Panc1 (cell line): ENCODE data around the gene RETNLB. TPM values are rescaled to one million over a fixed set of nuclear protein-coding genes. Genes with fewer than 3 reads are reported as not detected.

ENCODE experiments used
- ATAC-seq: fragments of 200-7000 bp; cut with Tn5 transposase; 2 replicates; pipeline ENCODE4 v1.9.1; 2020; ENCODE audit warnings: mild to moderate bottlenecking, moderate library complexity
- BruUV-seq: library from RNA; stranded (reverse); fragments of 400-500 nt; replicated peaks from 2 replicates; lab custom pipeline; 2021; lab: Mats Ljungman, UMichigan
- CTCF ChIA-PET: fragments of 300-600 bp; sonication (Branson Sonifier 250); formaldehyde crosslinking; loops from one replicate; lab custom pipeline; 2022; ENCODE audit warnings: antibody characterized with exemption; lab: Charles Lee
- POLR2A ChIA-PET: fragments of 300-600 bp; sonication (Branson Sonifier 250); formaldehyde crosslinking; loops from one replicate; lab custom pipeline; 2022; ENCODE audit warnings: antibody characterized with exemption; lab: Charles Lee
- DNase-seq: peaks from one replicate; pipeline ENCODE4 v3.0.0-alpha.2; 2010; ENCODE audit warnings: low read depth, low spot score
- H3K27ac ChIP-seq: 2 replicates; pipeline ENCODE4 v1.5.1; 2011; ENCODE audit warnings: mild to moderate bottlenecking, low read length, inconsistent platforms
- H3K27me3 ChIP-seq: fragments of 200-500 bp; sonication (Bioruptor generic); 2 replicates; pipeline ENCODE4 v1.6.0; 2014; ENCODE audit warnings: low read length, inconsistent platforms; ENCODE audit not compliant: control insufficient read depth, insufficient read depth
- H3K36me3 ChIP-seq: fragments of 200-500 bp; sonication (Bioruptor generic); 2 replicates; pipeline ENCODE4 v1.5.1; 2014; ENCODE audit warnings: inconsistent platforms, mild to moderate bottlenecking, low read length, moderate library complexity; ENCODE audit not compliant: control insufficient read depth, insufficient read depth
- H3K4me1 ChIP-seq: 2 replicates; pipeline ENCODE4 v1.5.1; 2011; ENCODE audit warnings: inconsistent platforms, mild to moderate bottlenecking, low read length, moderate library complexity; ENCODE audit not compliant: control insufficient read depth, insufficient read depth
- H3K4me3 ChIP-seq, 2 experiments: 2 replicates each; pipeline ENCODE4 v1.5.1; 2011 to 2012; ENCODE audit warnings: low read depth in 2 of 2, low read length in 2 of 2, mild to moderate bottlenecking in 2 of 2, inconsistent platforms in 1 of 2, moderate library complexity in 1 of 2
- H3K9me3 ChIP-seq: fragments of 200-500 bp; sonication (Bioruptor generic); 2 replicates; pipeline ENCODE4 v1.5.1; 2014; ENCODE audit warnings: low read depth, mild to moderate bottlenecking, inconsistent platforms, low read length, moderate library complexity; ENCODE audit not compliant: control insufficient read depth, insufficient read depth
- CTCF ChIP-seq: fragments of 450-650 bp; IDR thresholded peaks from 2 replicates; pipeline ENCODE4 v1.5.1; 2017; ENCODE audit warnings: mild to moderate bottlenecking
- POLR2AphosphoS5 ChIP-seq: IDR thresholded peaks from 2 replicates; pipeline ENCODE4 v1.6.1; 2012; ENCODE audit warnings: mild to moderate bottlenecking, low read depth, low read length, moderate library complexity
- SIN3A ChIP-seq: IDR thresholded peaks from 2 replicates; pipeline ENCODE4 v1.6.1; 2012; ENCODE audit warnings: low read depth, mild to moderate bottlenecking, low read length, moderate library complexity, borderline replicate concordance; ENCODE audit not compliant: insufficient read depth
- TCF7L2 ChIP-seq: IDR thresholded peaks from 2 replicates; pipeline ENCODE4 v1.6.1; 2011; ENCODE audit warnings: mild to moderate bottlenecking, low read depth, low read length, inconsistent platforms
- in situ Hi-C: cut with HindIII; loops from 2 replicates; pipeline ENCODE4 v1.10.0; 2016; ENCODE audit warnings: low sequenced_read_pairs, low pct_unique_long_range_greater_than_20kb
- intact Hi-C: fragments of 100-400 bp; cut with micrococcal nuclease; formaldehyde crosslinking; loops from one replicate; pipeline ENCODE4 v1.10.0; 2022; ENCODE audit not compliant: unreplicated experiment
- total RNA-seq: library from RNA; stranded (reverse); gene quantifications from one replicate; pipeline ENCODE4 v1.2.1, GENCODE V29; 2021; ENCODE audit not compliant: unreplicated experiment
- TF ChIP-seq, protein P1 (sequence below), 2 experiments: IDR thresholded peaks; 2 replicates each; pipeline ENCODE4 v1.6.1; 2011 to 2012; ENCODE audit warnings: low read depth in 2 of 2, control low read depth in 1 of 2, low read length in 1 of 2, mild to moderate bottlenecking in 1 of 2, moderate library complexity in 1 of 2; ENCODE audit not compliant: insufficient read depth in 1 of 2

The RETNLB gene
- total RNA-seq, 1 experiment from 2014 or later, result not detected

DNA sequence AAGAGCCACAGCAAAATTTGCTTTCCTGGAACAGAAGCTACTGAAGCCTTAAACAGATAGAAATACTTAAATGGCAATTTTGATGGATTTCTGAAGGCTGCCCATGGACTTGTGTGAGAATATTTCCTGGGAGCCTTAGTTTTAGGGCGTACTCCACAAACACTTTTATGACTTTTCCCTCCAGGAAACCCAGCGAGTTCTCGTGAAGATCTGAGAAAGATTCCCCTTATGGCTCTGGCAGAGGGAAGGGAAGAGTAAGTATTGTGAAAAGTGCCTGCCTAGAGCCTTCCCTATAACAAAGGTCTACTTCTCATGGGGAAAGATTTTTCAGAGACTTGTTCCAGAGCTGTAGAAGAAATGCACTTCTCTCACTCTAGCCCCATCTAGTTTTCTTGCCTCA is 34.3 kb upstream of the RETNLB start:
- in situ Hi-C loops, result no loop called here
- DNase-seq, result no peak
- Histone ChIP-seq H3K4me3 (no peak overlapping the region), H3K36me3 (no peaks in the 10 kb centered on the region), H3K27me3 (no peaks in the 10 kb centered on the region; the same call in 1 of the 2 replicates), H3K27ac (no peak overlapping the region), H3K4me1 (no peaks in the 10 kb centered on the region), H3K9me3 (no peaks in the 10 kb centered on the region)
- CTCF ChIA-PET, result no interaction called here
- BruUV-seq, result no TSS peak
- POLR2A ChIA-PET, result no interaction called here
- TF ChIP-seq, protein P1, sequence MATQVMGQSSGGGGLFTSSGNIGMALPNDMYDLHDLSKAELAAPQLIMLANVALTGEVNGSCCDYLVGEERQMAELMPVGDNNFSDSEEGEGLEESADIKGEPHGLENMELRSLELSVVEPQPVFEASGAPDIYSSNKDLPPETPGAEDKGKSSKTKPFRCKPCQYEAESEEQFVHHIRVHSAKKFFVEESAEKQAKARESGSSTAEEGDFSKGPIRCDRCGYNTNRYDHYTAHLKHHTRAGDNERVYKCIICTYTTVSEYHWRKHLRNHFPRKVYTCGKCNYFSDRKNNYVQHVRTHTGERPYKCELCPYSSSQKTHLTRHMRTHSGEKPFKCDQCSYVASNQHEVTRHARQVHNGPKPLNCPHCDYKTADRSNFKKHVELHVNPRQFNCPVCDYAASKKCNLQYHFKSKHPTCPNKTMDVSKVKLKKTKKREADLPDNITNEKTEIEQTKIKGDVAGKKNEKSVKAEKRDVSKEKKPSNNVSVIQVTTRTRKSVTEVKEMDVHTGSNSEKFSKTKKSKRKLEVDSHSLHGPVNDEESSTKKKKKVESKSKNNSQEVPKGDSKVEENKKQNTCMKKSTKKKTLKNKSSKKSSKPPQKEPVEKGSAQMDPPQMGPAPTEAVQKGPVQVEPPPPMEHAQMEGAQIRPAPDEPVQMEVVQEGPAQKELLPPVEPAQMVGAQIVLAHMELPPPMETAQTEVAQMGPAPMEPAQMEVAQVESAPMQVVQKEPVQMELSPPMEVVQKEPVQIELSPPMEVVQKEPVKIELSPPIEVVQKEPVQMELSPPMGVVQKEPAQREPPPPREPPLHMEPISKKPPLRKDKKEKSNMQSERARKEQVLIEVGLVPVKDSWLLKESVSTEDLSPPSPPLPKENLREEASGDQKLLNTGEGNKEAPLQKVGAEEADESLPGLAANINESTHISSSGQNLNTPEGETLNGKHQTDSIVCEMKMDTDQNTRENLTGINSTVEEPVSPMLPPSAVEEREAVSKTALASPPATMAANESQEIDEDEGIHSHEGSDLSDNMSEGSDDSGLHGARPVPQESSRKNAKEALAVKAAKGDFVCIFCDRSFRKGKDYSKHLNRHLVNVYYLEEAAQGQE (IDR thresholded peaks at IDR 0.05; ENCODE audit: insufficient read depth in 1 of 2, low read depth in 2 of 2, low read length in 1 of 2), result no peak
- TF ChIP-seq SIN3A (no peak), CTCF (no peak), TCF7L2 (no peak), POLR2AphosphoS5 (no peak)
- no peak for ATAC-seq
- intact Hi-C loops, result no loop called here

GRCh38 chr3:108780235-108780634 is 23.0 kb upstream of the RETNLB start:
- intact Hi-C loops (no loop called here), in situ Hi-C loops (no loop called here)
- H3K4me3 ChIP-seq, result no peak overlapping the region
- no TSS peak for BruUV-seq
- CTCF ChIA-PET, result no interaction called here
- H3K9me3 ChIP-seq, result no peaks in the 10 kb centered on the region
- H3K36me3 ChIP-seq, result no peaks in the 10 kb centered on the region
- H3K27ac ChIP-seq, result no peak overlapping the region
- H3K27me3 ChIP-seq, result no peaks in the 10 kb centered on the region
- no peaks in the 10 kb centered on the region for H3K4me1 ChIP-seq
- TF ChIP-seq, protein P1 (IDR thresholded peaks at IDR 0.05; ENCODE audit: insufficient read depth in 1 of 2, low read depth in 2 of 2, low read length in 1 of 2), result no peak
- TF ChIP-seq CTCF, result no peak
- TF ChIP-seq POLR2AphosphoS5, result no peak
- TF ChIP-seq TCF7L2, result no peak
- no peak for TF ChIP-seq SIN3A
- DNase-seq, result no peak
- no peak for ATAC-seq
- POLR2A ChIA-PET, result no interaction called here
